Neural cell (in vitro differentiated cells): ENCODE data around the gene RTN4R. TPM values are rescaled to one million over a fixed set of nuclear protein-coding genes. Genes with fewer than 3 reads are reported as not detected.

ENCODE experiments used
- H2AFZ ChIP-seq: fragments of 200-600, 300-800 bp; sonication (generic), shearing (Covaris generic); 2 replicates; pipeline ENCODE4 v1.6.0; 2014; ENCODE audit warnings: low read depth, mild to moderate bottlenecking, antibody characterized with exemption, low read length, moderate library complexity
- H3F3A ChIP-seq: fragments of 200-600 bp; shearing (Covaris generic); 2 replicates; pipeline ENCODE4 v1.6.1; 2016; ENCODE audit warnings: mild to moderate bottlenecking, moderate library complexity, mixed read lengths, antibody characterized with exemption, low read length; ENCODE audit not compliant: insufficient read depth, poor library complexity, severe bottlenecking
- H3K27ac ChIP-seq: fragments of 200-600, 300-800 bp; sonication (generic), shearing (Covaris generic); 2 replicates; pipeline ENCODE4 v1.5.1; 2014; ENCODE audit warnings: mild to moderate bottlenecking, low read length, moderate library complexity
- H3K27me3 ChIP-seq: fragments of 300-800, 200-600 bp; sonication (generic), shearing (Covaris generic); 2 replicates; pipeline ENCODE4 v1.6.0; 2014; ENCODE audit warnings: mild to moderate bottlenecking, low read depth, low read length, moderate library complexity; ENCODE audit not compliant: insufficient read depth
- H3K36me3 ChIP-seq: fragments of 300-800, 200-600 bp; sonication (generic), shearing (Covaris generic); 2 replicates; pipeline ENCODE4 v1.5.1; 2014; ENCODE audit warnings: mild to moderate bottlenecking, antibody characterized with exemption, low read length, moderate library complexity; ENCODE audit not compliant: insufficient read depth
- H3K4me2 ChIP-seq: fragments of 300-800, 200-600 bp; sonication (generic), shearing (Covaris generic); 2 replicates; pipeline ENCODE4 v1.6.0; 2014; ENCODE audit warnings: mild to moderate bottlenecking, low read length
- H3K4me3 ChIP-seq: fragments of 300-800, 200-600 bp; sonication (generic), shearing (Covaris generic); 2 replicates; pipeline ENCODE4 v1.5.1; 2014; ENCODE audit warnings: mild to moderate bottlenecking, low read length, moderate library complexity
- H3K79me2 ChIP-seq: fragments of 200-600 bp; shearing (Covaris generic); replicated peaks from 2 replicates; pipeline ENCODE4 v1.6.0; 2014; ENCODE audit warnings: mild to moderate bottlenecking, low read length, moderate library complexity; ENCODE audit not compliant: insufficient read depth
- H3K9ac ChIP-seq: fragments of 300-800, 200-600 bp; sonication (generic), shearing (Covaris generic); 2 replicates; pipeline ENCODE4 v1.6.1; 2016; ENCODE audit warnings: mild to moderate bottlenecking, low read length, mixed read lengths
- H3K9me2 ChIP-seq: fragments of 200-600 bp; shearing (Covaris generic); 2 replicates; pipeline ENCODE4 v1.6.1; 2016; ENCODE audit warnings: mild to moderate bottlenecking, low read length, mixed read lengths; ENCODE audit not compliant: insufficient read depth
- H3K9me3 ChIP-seq: fragments of 200-600, 300-800 bp; sonication (generic), shearing (Covaris generic); 2 replicates; pipeline ENCODE4 v1.6.1; 2016; ENCODE audit warnings: mild to moderate bottlenecking, mixed run types, low read length, moderate library complexity, mixed read lengths
- H4K20me1 ChIP-seq: fragments of 200-600 bp; shearing (Covaris generic); 2 replicates; pipeline ENCODE4 v1.6.1; 2016; ENCODE audit warnings: mild to moderate bottlenecking, mixed run types; ENCODE audit not compliant: insufficient read depth
- EP300 ChIP-seq: fragments of 450-650 bp; conservative IDR thresholded peaks from 2 replicates; pipeline ENCODE4 v1.6.1; 2014; ENCODE audit warnings: antibody characterized with exemption, mild to moderate bottlenecking, moderate library complexity; ENCODE audit not compliant: poor library complexity, severe bottlenecking
- EZH2 ChIP-seq: fragments of 200-600, 300-800 bp; shearing (Covaris generic), sonication (generic); IDR thresholded peaks from 2 replicates; pipeline ENCODE4 v1.6.1; 2014; ENCODE audit warnings: antibody characterized with exemption, low read length, borderline replicate concordance, mild to moderate bottlenecking; ENCODE audit not compliant: insufficient read depth, poor library complexity, severe bottlenecking
- MXI1 ChIP-seq: fragments of 450-650 bp; conservative IDR thresholded peaks from 2 replicates; pipeline ENCODE4 v1.6.1; 2014; ENCODE audit warnings: antibody characterized with exemption, mild to moderate bottlenecking; ENCODE audit not compliant: poor library complexity, severe bottlenecking
- POLR2AphosphoS5 ChIP-seq: IDR thresholded peaks from 2 replicates; pipeline ENCODE4 v1.6.1; 2012
- RAD21 ChIP-seq: fragments of 450-650 bp; conservative IDR thresholded peaks from 2 replicates; pipeline ENCODE4 v1.6.1; 2014; ENCODE audit warnings: antibody characterized with exemption, mild to moderate bottlenecking, moderate library complexity
- REST ChIP-seq: IDR thresholded peaks from 2 replicates; pipeline ENCODE4 v1.6.1; 2012; ENCODE audit warnings: borderline replicate concordance
- SMC3 ChIP-seq: fragments of 450-650 bp; conservative IDR thresholded peaks from 2 replicates; pipeline ENCODE4 v1.6.1; 2014; ENCODE audit warnings: antibody characterized with exemption, mild to moderate bottlenecking, moderate library complexity; ENCODE audit not compliant: poor library complexity
- TAF1 ChIP-seq: IDR thresholded peaks from 2 replicates; pipeline ENCODE4 v1.6.1; 2012; ENCODE audit warnings: low read depth
- polyA plus RNA-seq: library from polyadenylated mRNA; depleted of rRNA; stranded (reverse); fragments of >200 nt; gene quantifications from 2 replicates; pipeline ENCODE4 v1.2.3, GENCODE V29; 2014
- TF ChIP-seq, protein P1 (sequence below): fragments of 450-650 bp; IDR thresholded peaks from 2 replicates; pipeline ENCODE4 v1.5.1; 2014; ENCODE audit warnings: antibody characterized with exemption, mild to moderate bottlenecking, moderate library complexity; ENCODE audit not compliant: poor library complexity, severe bottlenecking

RTN4R gene
- polyA plus RNA-seq, 1 donor from 2014 or later = 13.6 TPM

DNA sequence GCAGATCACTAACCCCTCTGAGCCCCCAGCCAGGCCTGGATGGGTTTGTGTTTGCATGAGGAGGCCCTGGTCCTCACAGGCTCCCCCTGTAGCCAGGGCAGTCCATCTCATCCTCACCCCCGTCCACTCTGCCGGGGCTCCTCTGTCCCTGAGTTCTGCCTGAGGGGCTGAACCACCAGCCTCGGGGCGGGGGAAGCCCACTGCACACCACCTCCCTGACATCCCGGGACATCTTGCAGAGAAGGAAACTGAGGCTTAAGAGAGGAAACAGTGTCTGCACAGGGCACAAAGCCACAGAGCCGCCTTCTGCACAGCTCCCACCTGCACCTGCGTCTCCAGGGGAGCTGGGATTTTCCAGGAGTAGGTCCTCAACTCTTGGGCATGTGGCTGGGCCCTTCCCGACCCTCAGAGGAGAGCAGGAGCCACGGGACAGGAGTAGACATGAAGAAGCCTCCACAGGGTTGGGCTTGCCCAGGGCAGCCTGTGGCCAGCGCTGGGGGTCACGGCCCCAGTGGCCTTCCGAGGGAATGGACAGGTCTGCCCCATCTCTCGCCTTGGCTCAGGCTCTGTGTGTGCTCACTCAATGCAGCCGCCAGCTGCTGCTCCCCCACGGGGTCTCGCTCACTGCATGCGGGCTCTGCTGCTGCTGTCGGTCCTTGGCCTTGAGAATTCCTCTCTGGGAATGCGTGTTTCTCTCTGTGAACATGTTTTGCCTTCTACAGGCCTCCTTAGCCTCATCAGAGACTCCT lies 71.8 kb downstream of the RTN4R start:
- Histone ChIP-seq H3K27ac (no peak overlapping the region), H3F3A (no peaks in the 10 kb centered on the region)

More for the DNA sequence above, 71.8 kb downstream of the RTN4R start:
- no peaks in the 10 kb centered on the region for H3K79me2 ChIP-seq
- no peak overlapping the region for H3K4me2 ChIP-seq
- H3K36me3 ChIP-seq = no peaks in the 10 kb centered on the region
- H3K4me3 ChIP-seq = no peak overlapping the region
- H2AFZ ChIP-seq = no peak overlapping the region
- H3K9me3 ChIP-seq = no peaks in the 10 kb centered on the region
- H3K27me3 ChIP-seq = no peaks in the 10 kb centered on the region
- H3K9ac ChIP-seq = no peak overlapping the region
- H4K20me1 ChIP-seq = no peaks in the 10 kb centered on the region
- TF ChIP-seq, protein P1, sequence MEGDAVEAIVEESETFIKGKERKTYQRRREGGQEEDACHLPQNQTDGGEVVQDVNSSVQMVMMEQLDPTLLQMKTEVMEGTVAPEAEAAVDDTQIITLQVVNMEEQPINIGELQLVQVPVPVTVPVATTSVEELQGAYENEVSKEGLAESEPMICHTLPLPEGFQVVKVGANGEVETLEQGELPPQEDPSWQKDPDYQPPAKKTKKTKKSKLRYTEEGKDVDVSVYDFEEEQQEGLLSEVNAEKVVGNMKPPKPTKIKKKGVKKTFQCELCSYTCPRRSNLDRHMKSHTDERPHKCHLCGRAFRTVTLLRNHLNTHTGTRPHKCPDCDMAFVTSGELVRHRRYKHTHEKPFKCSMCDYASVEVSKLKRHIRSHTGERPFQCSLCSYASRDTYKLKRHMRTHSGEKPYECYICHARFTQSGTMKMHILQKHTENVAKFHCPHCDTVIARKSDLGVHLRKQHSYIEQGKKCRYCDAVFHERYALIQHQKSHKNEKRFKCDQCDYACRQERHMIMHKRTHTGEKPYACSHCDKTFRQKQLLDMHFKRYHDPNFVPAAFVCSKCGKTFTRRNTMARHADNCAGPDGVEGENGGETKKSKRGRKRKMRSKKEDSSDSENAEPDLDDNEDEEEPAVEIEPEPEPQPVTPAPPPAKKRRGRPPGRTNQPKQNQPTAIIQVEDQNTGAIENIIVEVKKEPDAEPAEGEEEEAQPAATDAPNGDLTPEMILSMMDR = no peak
- TF ChIP-seq EP300 (no peak), POLR2AphosphoS5 (no peak), REST (no peak), SMC3 (no peak), MXI1 (no peak), EZH2 (no peak), TAF1 (no peak), RAD21 (no peak)
- no peaks in the 10 kb centered on the region for H3K9me2 ChIP-seq
